Anterior cingulate cortex (tissue), 58 donors: Measurements from ENCODE around the gene EHBP1L1.

Experiments used
- DNase-seq, 58 donors: peaks; one replicate each; lab custom pipeline; 2025; lab: John Stamatoyannopoulos, UW

Gene EHBP1L1

GRCh38 chr11:65611758-65612603, 36.1 kb downstream of the EHBP1L1 start:
- no peak for DNase-seq

- DNase-seq, result no peak
Observed at GRCh38 chr11:65612691-65613090, 36.8 kb downstream of the EHBP1L1 start.

GRCh38 chr11:65613091-65613928, 37.5 kb downstream of the EHBP1L1 start:
- peak in 10 of 58 donors; percentile 11 to 63 (median 40) for DNase-seq

GRCh38 chr11:65615229-65615949, 39.5 kb downstream of the EHBP1L1 start, which contains the start of gene PCNX3:
Gene PCNX3 (plus strand): TSS chr11:65615776. CDS start chr11:65616312, 536 bp downstream.
- peak; percentile 99 to 100 (median 100) for DNase-seq

GRCh38 chr11:65615950-65616574, 40.2 kb downstream of the EHBP1L1 start:
- DNase-seq, result peak in 2 of 58 donors; percentile 48 to 66

- no peak for DNase-seq
Observed at GRCh38 chr11:65616575-65617001, 40.7 kb downstream of the EHBP1L1 start.

GRCh38 chr11:65617136-65617850, 41.4 kb downstream of the EHBP1L1 start:
- no peak for DNase-seq

GRCh38 chr11:65617990-65618751, 42.3 kb downstream of the EHBP1L1 start:
- no peak for DNase-seq

- no peak for DNase-seq
Observed at GRCh38 chr11:65618763-65619162, 42.9 kb downstream of the EHBP1L1 start.

- DNase-seq, result no peak
Observed at GRCh38 chr11:65619281-65619928, 43.6 kb downstream of the EHBP1L1 start.

GRCh38 chr11:65620666-65621065, 44.8 kb downstream of the EHBP1L1 start:
- no peak for DNase-seq

- no peak for DNase-seq
Observed at GRCh38 chr11:65621460-65621859, 45.6 kb downstream of the EHBP1L1 start.

GRCh38 chr11:65622011-65622410, 46.2 kb downstream of the EHBP1L1 start:
- no peak for DNase-seq

GRCh38 chr11:65623177-65623576, 47.3 kb downstream of the EHBP1L1 start:
- DNase-seq, result no peak

- no peak for DNase-seq
Observed at GRCh38 chr11:65623852-65624616, 48.2 kb downstream of the EHBP1L1 start.

GRCh38 chr11:65624931-65625627, 49.2 kb downstream of the EHBP1L1 start:
- no peak for DNase-seq
